ENCODE data around the gene MAP3K2. TPM values are rescaled to one million over a fixed set of nuclear protein-coding genes. Genes with fewer than 3 reads are reported as not detected.
A peak's percentile ranks its signal among the peaks of the same experiment; 100 is the strongest.

Gene MAP3K2, protein sequence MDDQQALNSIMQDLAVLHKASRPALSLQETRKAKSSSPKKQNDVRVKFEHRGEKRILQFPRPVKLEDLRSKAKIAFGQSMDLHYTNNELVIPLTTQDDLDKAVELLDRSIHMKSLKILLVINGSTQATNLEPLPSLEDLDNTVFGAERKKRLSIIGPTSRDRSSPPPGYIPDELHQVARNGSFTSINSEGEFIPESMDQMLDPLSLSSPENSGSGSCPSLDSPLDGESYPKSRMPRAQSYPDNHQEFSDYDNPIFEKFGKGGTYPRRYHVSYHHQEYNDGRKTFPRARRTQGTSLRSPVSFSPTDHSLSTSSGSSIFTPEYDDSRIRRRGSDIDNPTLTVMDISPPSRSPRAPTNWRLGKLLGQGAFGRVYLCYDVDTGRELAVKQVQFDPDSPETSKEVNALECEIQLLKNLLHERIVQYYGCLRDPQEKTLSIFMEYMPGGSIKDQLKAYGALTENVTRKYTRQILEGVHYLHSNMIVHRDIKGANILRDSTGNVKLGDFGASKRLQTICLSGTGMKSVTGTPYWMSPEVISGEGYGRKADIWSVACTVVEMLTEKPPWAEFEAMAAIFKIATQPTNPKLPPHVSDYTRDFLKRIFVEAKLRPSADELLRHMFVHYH
- total RNA-seq: 10 to 100 TPM; 52.7 to 96.2 (median 54.2) TPM

DNA sequence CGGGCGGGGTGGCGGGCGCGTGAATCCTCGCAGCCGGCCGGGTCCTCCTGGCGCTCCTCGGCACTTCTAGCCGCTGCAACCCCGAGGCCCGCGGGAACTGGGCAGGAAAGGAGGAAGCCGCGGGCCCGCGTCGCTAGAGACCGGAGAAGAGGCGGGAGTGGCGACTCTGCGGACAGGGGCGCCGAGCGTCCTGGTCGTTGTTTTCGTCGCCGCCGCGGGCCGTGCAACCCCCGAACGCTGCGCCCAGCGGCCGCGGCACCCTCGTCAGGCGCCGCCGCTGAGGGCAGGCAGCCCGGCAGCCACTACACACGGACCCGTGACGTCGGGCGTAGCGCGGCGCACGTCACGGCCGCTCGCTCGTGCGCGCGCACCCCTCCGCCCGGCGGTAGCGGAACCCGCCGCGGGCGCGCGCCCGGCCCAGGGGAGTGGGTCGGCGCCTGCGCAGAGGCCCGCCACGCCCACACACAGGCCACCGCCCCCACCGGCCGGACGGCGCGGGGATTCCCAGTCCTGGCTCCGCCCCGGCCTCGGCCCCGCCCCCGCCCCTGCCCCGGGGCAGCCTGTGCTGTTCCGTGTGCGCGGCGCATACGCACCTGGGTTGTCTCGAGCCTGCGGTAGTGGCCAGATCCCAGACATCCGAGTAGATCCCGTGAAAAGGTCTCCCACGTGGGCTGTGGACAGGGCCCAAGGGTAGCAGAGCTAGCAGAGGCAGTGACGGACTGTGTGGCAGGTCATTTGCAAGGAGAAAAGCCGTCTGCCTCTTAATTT lies at the start of gene MAP3K2:
TSS of gene MAP3K2 (minus strand) at position 321 of the 768 bp plus-strand sequence. CDS start 44,846 bp downstream, outside the sequence.
- no peaks in the 10 kb centered on the region for H3K36me3 ChIP-seq
- no peaks in the 10 kb centered on the region for H3K27me3 ChIP-seq
- 0% methylated on average over 1 of the region's 100 CpGs; no CpG with 5 or more reads in 1 of the 2 donors for WGBS, 2 donors (ENCODE audit: low coverage in 1 of 2)
- peaks cover 0 to 50% (median 3%) of the 10 kb centered on the region in 3 donors for H3K4me1 ChIP-seq
- peak within 1 kb of the TSS; percentile 87 to 93 for H3K4me3 ChIP-seq
- no peaks in the 10 kb centered on the region for H3K9me3 ChIP-seq
- peak within 1 kb of the TSS; percentile 100 for H3K27ac ChIP-seq
- TF ChIP-seq POLR2AphosphoS5 (IDR thresholded peaks at IDR 0.05): peak; percentile 69
- TF ChIP-seq POLR2A (IDR thresholded peaks at IDR 0.05): peak; percentile 89 to 91
- no peak for TF ChIP-seq EP300 (IDR thresholded peaks at IDR 0.05)
- TF ChIP-seq, protein P1, sequence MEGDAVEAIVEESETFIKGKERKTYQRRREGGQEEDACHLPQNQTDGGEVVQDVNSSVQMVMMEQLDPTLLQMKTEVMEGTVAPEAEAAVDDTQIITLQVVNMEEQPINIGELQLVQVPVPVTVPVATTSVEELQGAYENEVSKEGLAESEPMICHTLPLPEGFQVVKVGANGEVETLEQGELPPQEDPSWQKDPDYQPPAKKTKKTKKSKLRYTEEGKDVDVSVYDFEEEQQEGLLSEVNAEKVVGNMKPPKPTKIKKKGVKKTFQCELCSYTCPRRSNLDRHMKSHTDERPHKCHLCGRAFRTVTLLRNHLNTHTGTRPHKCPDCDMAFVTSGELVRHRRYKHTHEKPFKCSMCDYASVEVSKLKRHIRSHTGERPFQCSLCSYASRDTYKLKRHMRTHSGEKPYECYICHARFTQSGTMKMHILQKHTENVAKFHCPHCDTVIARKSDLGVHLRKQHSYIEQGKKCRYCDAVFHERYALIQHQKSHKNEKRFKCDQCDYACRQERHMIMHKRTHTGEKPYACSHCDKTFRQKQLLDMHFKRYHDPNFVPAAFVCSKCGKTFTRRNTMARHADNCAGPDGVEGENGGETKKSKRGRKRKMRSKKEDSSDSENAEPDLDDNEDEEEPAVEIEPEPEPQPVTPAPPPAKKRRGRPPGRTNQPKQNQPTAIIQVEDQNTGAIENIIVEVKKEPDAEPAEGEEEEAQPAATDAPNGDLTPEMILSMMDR (IDR thresholded peaks at IDR 0.05): no peak
- ATAC-seq: peak; percentile 93

DNA sequence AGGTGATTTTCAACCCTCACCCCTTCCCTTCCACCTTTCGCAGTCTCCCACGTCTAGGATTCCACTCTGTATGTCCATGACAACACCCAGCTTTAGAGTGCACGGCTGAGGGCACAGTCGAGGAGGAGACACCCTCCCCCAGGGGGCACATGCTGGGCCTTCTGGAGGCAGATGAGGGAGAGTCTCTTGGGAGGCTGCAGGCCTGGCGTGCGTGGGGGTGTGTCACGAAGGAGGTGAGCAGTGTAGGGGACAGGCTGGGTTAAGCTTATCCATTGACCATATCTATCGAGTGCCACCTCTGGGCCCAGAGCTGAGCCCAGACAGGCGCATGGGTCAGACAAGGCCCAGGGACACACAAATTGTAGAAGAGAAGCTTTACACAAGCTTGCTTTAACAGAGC lies 49.3 kb upstream of the MAP3K2 start:
- H3K4me1 ChIP-seq: no peaks in the 10 kb centered on the region
- no peak overlapping the region for H3K27ac ChIP-seq
- WGBS, 2 donors (ENCODE audit: low coverage in 1 of 2): 73 to 75% methylated on average over 3 to 4 of the region's 9 CpGs
- H3K4me3 ChIP-seq: no peak overlapping the region
- H3K27me3 ChIP-seq: no peaks in the 10 kb centered on the region
- no peaks in the 10 kb centered on the region for H3K36me3 ChIP-seq
- H3K9me3 ChIP-seq: peaks cover 0 to 22% (median 0%) of the 10 kb centered on the region in 3 donors
- no peak for TF ChIP-seq POLR2A (IDR thresholded peaks at IDR 0.05)
- TF ChIP-seq, protein P1 (IDR thresholded peaks at IDR 0.05): no peak
- no peak for ATAC-seq

DNA sequence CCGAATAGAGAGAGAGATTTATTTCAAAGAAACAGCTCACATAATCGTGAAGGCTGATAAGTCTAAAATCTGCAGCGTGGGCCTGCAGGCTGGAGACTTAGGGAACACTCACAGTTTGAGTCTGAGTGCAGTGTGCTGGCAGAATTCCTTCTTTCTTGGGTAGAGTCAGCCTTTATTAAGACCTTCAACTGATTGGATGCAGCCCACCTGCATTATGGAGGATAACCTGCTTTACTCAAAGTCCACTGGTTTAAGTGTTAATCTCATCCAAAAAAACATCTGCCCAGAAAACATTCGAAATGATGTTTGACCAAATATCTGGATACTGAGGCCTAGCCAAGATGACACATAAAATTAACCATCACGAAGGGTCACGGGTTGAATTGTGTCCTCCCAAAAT lies 46.7 kb upstream of the MAP3K2 start:
- no peak overlapping the region for H3K27ac ChIP-seq
- no peaks in the 10 kb centered on the region for H3K27me3 ChIP-seq
- TF ChIP-seq POLR2A (IDR thresholded peaks at IDR 0.05) (no peak), EP300 (IDR thresholded peaks at IDR 0.05) (no peak), POLR2AphosphoS5 (IDR thresholded peaks at IDR 0.05) (no peak)
- TF ChIP-seq, protein P1 (IDR thresholded peaks at IDR 0.05): no peak
- ATAC-seq: no peak
- H3K4me3 ChIP-seq: no peak overlapping the region
- no peaks in the 10 kb centered on the region for H3K4me1 ChIP-seq
- peaks cover 0 to 3% (median 0%) of the 10 kb centered on the region in 3 donors for H3K9me3 ChIP-seq
- 92 to 97% methylated on average over 6 of the region's 6 CpGs for WGBS, 2 donors (ENCODE audit: low coverage in 1 of 2)
- H3K36me3 ChIP-seq: peaks cover 0 to 6% of the 10 kb centered on the region in 2 donors

DNA sequence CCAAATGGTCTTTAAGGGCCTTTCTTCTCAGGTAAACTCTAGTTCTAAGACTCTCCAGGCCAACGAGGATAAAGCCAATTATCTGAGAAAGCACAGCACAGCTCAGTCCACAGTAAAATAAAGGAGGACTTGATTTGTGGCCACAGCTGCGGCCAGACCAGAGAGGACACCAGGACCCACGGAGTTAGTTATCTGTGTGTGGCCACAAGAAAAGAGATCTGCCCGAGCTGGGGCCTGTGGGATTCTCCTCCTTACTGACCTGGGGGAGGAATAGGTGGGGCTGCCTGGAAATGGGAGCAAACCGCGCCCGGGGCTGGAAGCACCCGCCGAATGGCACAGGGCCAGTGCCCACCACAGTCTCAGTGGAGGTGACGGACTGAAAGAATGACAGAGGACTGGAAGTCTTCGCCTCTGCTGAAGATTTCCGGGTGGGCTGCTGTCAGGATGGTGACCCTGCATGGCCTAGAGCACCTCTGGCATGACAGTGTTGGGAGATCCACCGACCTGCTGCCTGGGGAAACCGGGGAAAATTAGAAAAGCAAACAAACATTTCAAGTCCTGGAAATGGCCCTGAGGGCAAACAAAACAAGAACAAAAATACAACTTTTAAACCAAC lies 43.7 kb upstream of the MAP3K2 start:
- peaks cover 0 to 16% of the 10 kb centered on the region in 2 donors for H3K36me3 ChIP-seq
- WGBS, 2 donors (ENCODE audit: low coverage in 1 of 2): 65 to 68% methylated on average over 3 to 5 of the region's 14 CpGs
- no peak overlapping the region for H3K27ac ChIP-seq
- no peak overlapping the region for H3K4me3 ChIP-seq
- peaks cover 10% of the 10 kb centered on the region for H3K27me3 ChIP-seq
- ATAC-seq: no peak
- TF ChIP-seq, protein P1 (IDR thresholded peaks at IDR 0.05): no peak
- no peak for TF ChIP-seq EP300 (IDR thresholded peaks at IDR 0.05)
- no peak for TF ChIP-seq POLR2AphosphoS5 (IDR thresholded peaks at IDR 0.05)
- no peak for TF ChIP-seq POLR2A (IDR thresholded peaks at IDR 0.05)
- no peaks in the 10 kb centered on the region for H3K4me1 ChIP-seq
- no peaks in the 10 kb centered on the region for H3K9me3 ChIP-seq
